HCT116 (cell line): ENCODE measurements around the gene CPLX4. TPM values are rescaled to one million over a fixed set of nuclear protein-coding genes. Genes with fewer than 3 reads are reported as not detected.

Experiments used
- ATAC-seq: fragments of 200-7000 bp; cut with Tn5 transposase; 2 replicates; pipeline ENCODE4 v1.9.1; 2020; ENCODE audit warnings: mild to moderate bottlenecking, moderate library complexity
- BruUV-seq: library from RNA; stranded (reverse); fragments of 400-500 nt; replicated peaks from 2 replicates; lab custom pipeline; 2021; lab: Mats Ljungman, UMichigan
- CTCF ChIA-PET: fragments of 300-600 bp; sonication (Branson Sonifier 250); formaldehyde crosslinking; loops from one replicate; lab custom pipeline; 2021; ENCODE audit warnings: antibody characterized with exemption; lab: Charles Lee
- POLR2A ChIA-PET: fragments of 300-600, 350-600 bp; sonication (Branson Sonifier 250); formaldehyde crosslinking; loops from one replicate; lab custom pipeline; 2021; ENCODE audit warnings: antibody characterized with exemption; lab: Charles Lee
- RAD21 ChIA-PET, 2 experiments: fragments of 300-600 bp; sonication (Branson Sonifier 250); formaldehyde crosslinking; loops; one replicate each; lab custom pipeline; 2023; ENCODE audit warnings: low total read pairs in 2 of 2; ENCODE audit not compliant: uncharacterized antibody in 2 of 2, unreplicated experiment in 2 of 2, low non-redundant PET in 1 of 2; lab: Charles Lee
- DNase-seq: peaks from one replicate; pipeline ENCODE4 v3.0.0-alpha.2; 2010; ENCODE audit warnings: low read depth, low spot score
- H2AFZ ChIP-seq: fragments of 200-600 bp; shearing (Covaris generic), sonication (generic); 2 replicates; pipeline ENCODE4 v1.6.1; 2017; ENCODE audit warnings: low read depth, mixed run types, mixed read lengths, antibody characterized with exemption, low read length; ENCODE audit not compliant: poor library complexity, severe bottlenecking
- H3K27ac ChIP-seq: 2 replicates; pipeline ENCODE4 v1.5.1; 2012; ENCODE audit warnings: low read depth, low read length
- H3K27me3 ChIP-seq: fragments of 200-600 bp; sonication (generic); 2 replicates; pipeline ENCODE4 v1.6.1; 2016; ENCODE audit warnings: mixed run types, low read length, mixed read lengths; ENCODE audit not compliant: insufficient read depth
- H3K36me3 ChIP-seq, 2 experiments: fragments of 200-500 bp in 1 of 2; fragments of 200-600 bp in 1 of 2; sonication (Bioruptor generic) in 1 of 2; sonication (generic) in 1 of 2; 2 replicates each; pipeline versions ENCODE4 v1.5.1 to v1.6.1; 2014 to 2016; ENCODE audit warnings: low read length in 2 of 2, inconsistent platforms in 1 of 2, mixed read lengths in 1 of 2, mixed run types in 1 of 2; ENCODE audit not compliant: insufficient read depth in 2 of 2, control insufficient read depth in 1 of 2
- H3K4me1 ChIP-seq, 2 experiments: fragments of 200-600 bp in 1 of 2; sonication (generic) in 1 of 2; 2 replicates each; pipeline versions ENCODE4 v1.5.1 to v1.6.1; 2012 to 2017; ENCODE audit warnings: low read length in 2 of 2, inconsistent platforms in 1 of 2, mild to moderate bottlenecking in 1 of 2, mixed read lengths in 1 of 2, mixed run types in 1 of 2, moderate library complexity in 1 of 2; ENCODE audit not compliant: insufficient read depth in 2 of 2, control insufficient read depth in 1 of 2
- H3K4me2 ChIP-seq: fragments of 200-600 bp; sonication (generic); 2 replicates; pipeline ENCODE4 v1.6.1; 2017; ENCODE audit warnings: mixed run types, low read length, mixed read lengths
- H3K4me3 ChIP-seq, 2 experiments: fragments of 200-600 bp in 1 of 2; sonication (generic) in 1 of 2; replicated peaks in 1 of 2; 2 replicates each; pipeline ENCODE4 v1.5.1; 2011 to 2016; ENCODE audit warnings: low read length in 2 of 2, control low read depth in 1 of 2, low read depth in 1 of 2, mild to moderate bottlenecking in 1 of 2, mixed read lengths in 1 of 2, mixed run types in 1 of 2
- H3K79me2 ChIP-seq: fragments of 200-600 bp; sonication (generic); 2 replicates; pipeline ENCODE4 v1.6.1; 2017; ENCODE audit warnings: mild to moderate bottlenecking, mixed run types, low read length, moderate library complexity, mixed read lengths; ENCODE audit not compliant: insufficient read depth
- H3K9ac ChIP-seq: fragments of 200-600 bp; sonication (generic); 2 replicates; pipeline ENCODE4 v1.6.1; 2016; ENCODE audit warnings: low read length, mixed read lengths
- H3K9me2 ChIP-seq: fragments of 200-600 bp; sonication (generic), shearing (Covaris generic); 2 replicates; pipeline ENCODE4 v1.6.1; 2017; ENCODE audit warnings: mixed run types, mild to moderate bottlenecking, moderate library complexity; ENCODE audit not compliant: insufficient read depth
- H3K9me3 ChIP-seq, 2 experiments: fragments of 200-500 bp in 1 of 2; fragments of 200-600 bp in 1 of 2; sonication (Bioruptor generic) in 1 of 2; sonication (generic) in 1 of 2; 2 replicates each; pipeline ENCODE4 v1.6.1; 2014 to 2017; ENCODE audit warnings: low read length in 2 of 2, mixed read lengths in 2 of 2, inconsistent platforms in 1 of 2, low read depth in 1 of 2, mild to moderate bottlenecking in 1 of 2, mixed run types in 1 of 2, moderate library complexity in 1 of 2; ENCODE audit not compliant: control insufficient read depth in 1 of 2, insufficient read depth in 1 of 2
- H4K20me1 ChIP-seq: fragments of 200-600 bp; sonication (generic), shearing (Covaris generic); 2 replicates; pipeline ENCODE4 v1.6.1; 2017; ENCODE audit warnings: mixed run types, mild to moderate bottlenecking, moderate library complexity; ENCODE audit not compliant: insufficient read depth
- ATF3 ChIP-seq: IDR thresholded peaks from 2 replicates; pipeline ENCODE4 v1.6.1; 2012
- RAD21 ChIP-seq: IDR thresholded peaks from 2 replicates; pipeline ENCODE4 v1.6.1; 2012; ENCODE audit warnings: low read depth, mild to moderate bottlenecking
- SRF ChIP-seq: IDR thresholded peaks from 2 replicates; pipeline ENCODE4 v1.6.1; 2012; ENCODE audit warnings: low read depth
- ZBTB33 ChIP-seq: IDR thresholded peaks from 2 replicates; pipeline ENCODE4 v1.6.1; 2011; ENCODE audit warnings: mild to moderate bottlenecking, low read length, moderate library complexity; ENCODE audit not compliant: insufficient replicate concordance; ENCODE audit errors: extremely low read depth
- intact Hi-C: fragments of 100-400 bp; cut with micrococcal nuclease; formaldehyde crosslinking; loops from 2 replicates; pipeline ENCODE4 v1.10.0; 2022
- total RNA-seq: library from RNA; stranded (reverse); gene quantifications from one replicate; pipeline ENCODE4 v1.2.1, GENCODE V29; 2021; ENCODE audit not compliant: unreplicated experiment

Gene CPLX4
- total RNA-seq, 1 experiment from 2014 or later, result not detected

- H3K9me2 ChIP-seq, result no peaks in the 10 kb centered on the region
- no peak overlapping the region for H3K4me3 ChIP-seq
- H3K9me3 ChIP-seq, result no peaks in the 10 kb centered on the region
- CTCF ChIA-PET, result no interaction called here
- no peaks in the 10 kb centered on the region for H3K79me2 ChIP-seq
- RAD21 ChIA-PET, result no interaction called here
- no peak for TF ChIP-seq SRF
- ATAC-seq, result no peak
- DNase-seq, result no peak
- no TSS peak for BruUV-seq
- intact Hi-C loops, result no loop called here
- no peak overlapping the region for H3K9ac ChIP-seq
- no peaks in the 10 kb centered on the region for H3K27me3 ChIP-seq
- H3K4me2 ChIP-seq, result no peak overlapping the region
- no peak overlapping the region for H2AFZ ChIP-seq
- POLR2A ChIA-PET, result no interaction called here
- no peak overlapping the region for H3K27ac ChIP-seq
- peaks cover 0 to 18% of the 10 kb centered on the region in 2 experiments; a peak in 3 of 4 replicates for H3K4me1 ChIP-seq
- no peaks in the 10 kb centered on the region for H4K20me1 ChIP-seq
- H3K36me3 ChIP-seq, result no peaks in the 10 kb centered on the region
These were observed 11.8 kb downstream of the CPLX4 start for GRCh38 chr18:59306640-59307039.

- no peaks in the 10 kb centered on the region for H3K79me2 ChIP-seq
- ATAC-seq (no peak), DNase-seq (no peak)
- no peaks in the 10 kb centered on the region for H3K36me3 ChIP-seq
- H3K9me3 ChIP-seq, result no peaks in the 10 kb centered on the region
- no peak overlapping the region for H3K4me2 ChIP-seq
- no TSS peak for BruUV-seq
- H3K27me3 ChIP-seq, result no peaks in the 10 kb centered on the region
- no peak overlapping the region for H3K4me3 ChIP-seq
- no peak for TF ChIP-seq ATF3
- TF ChIP-seq RAD21, result no peak
- TF ChIP-seq ZBTB33, result no peak
- H3K9me2 ChIP-seq, result no peaks in the 10 kb centered on the region
- H3K4me1 ChIP-seq, result peaks cover 0 to 23% of the 10 kb centered on the region in 2 experiments; a peak in 3 of 4 replicates
- no peaks in the 10 kb centered on the region for H4K20me1 ChIP-seq
- no peak overlapping the region for H3K9ac ChIP-seq
- RAD21 ChIA-PET, result no interaction called here
- intact Hi-C loops, result no loop called here
- H3K27ac ChIP-seq, result no peak overlapping the region
- H2AFZ ChIP-seq, result no peak overlapping the region
- POLR2A ChIA-PET, result no interaction called here
- CTCF ChIA-PET, result interaction anchor here (1.1 kb wide), 1 partner anchor 97 kb away, joined by 6 read pairs; no protein-coding TSS in a partner anchor
These were observed 13.2 kb downstream of the CPLX4 start for GRCh38 chr18:59305295-59305694.
